Lower lobe of right lung (tissue), 2 donors: ENCODE results near the gene EZH2. TPM values are rescaled to one million over a fixed set of nuclear protein-coding genes. Genes with fewer than 3 reads are reported as not detected.

ENCODE experiments used
- ATAC-seq, 2 donors: fragments of 200-7000 bp; cut with Tn5 transposase; one replicate each; pipeline ENCODE4 v1.9.1; 2020 to 2022; ENCODE audit warnings: mild to moderate bottlenecking in 2 of 2, moderate library complexity in 2 of 2
- DNase-seq: peaks from one replicate; pipeline ENCODE4 v3.0.0-alpha.2; 2020
- H3K27ac ChIP-seq: fragments of 200-600 bp; one replicate; pipeline ENCODE4 v1.8.0; 2022
- H3K27me3 ChIP-seq: fragments of 200-600 bp; one replicate; pipeline ENCODE4 v1.8.0; 2022; ENCODE audit warnings: low read depth
- H3K36me3 ChIP-seq: fragments of 200-600 bp; one replicate; pipeline ENCODE4 v1.8.0; 2022; ENCODE audit warnings: mild to moderate bottlenecking
- H3K4me1 ChIP-seq: fragments of 200-600 bp; one replicate; pipeline ENCODE4 v1.8.0; 2022
- H3K4me3 ChIP-seq: fragments of 200-600 bp; one replicate; pipeline ENCODE4 v1.8.0; 2022; ENCODE audit warnings: mild to moderate bottlenecking
- H3K9me3 ChIP-seq: fragments of 200-600 bp; one replicate; pipeline ENCODE4 v1.8.0; 2022
- intact Hi-C: fragments of 100-400 bp; cut with DNase I; formaldehyde crosslinking; loops from one replicate; pipeline ENCODE4 v1.11.0; 2022
- total RNA-seq: library from RNA; stranded (reverse); fragmentation: NEBNext Ultra II Directional; extraction: Animal tissue kit (Norgen Biotek cat#: 25700); gene quantifications from one replicate; pipeline ENCODE4 v1.2.1, GENCODE V29; 2021
- TF ChIP-seq, protein P1 (sequence below): fragments of 200-600 bp; IDR thresholded peaks from one replicate; pipeline ENCODE4 v1.8.0; 2022; ENCODE audit warnings: antibody characterized with exemption, mild to moderate bottlenecking
- donor health status: DM: no; HTN: yes; CAD: no; lungs with severe emphysema.

The EZH2 gene
- total RNA-seq, 1 donor from 2014 or later: 3.5 TPM

DNA sequence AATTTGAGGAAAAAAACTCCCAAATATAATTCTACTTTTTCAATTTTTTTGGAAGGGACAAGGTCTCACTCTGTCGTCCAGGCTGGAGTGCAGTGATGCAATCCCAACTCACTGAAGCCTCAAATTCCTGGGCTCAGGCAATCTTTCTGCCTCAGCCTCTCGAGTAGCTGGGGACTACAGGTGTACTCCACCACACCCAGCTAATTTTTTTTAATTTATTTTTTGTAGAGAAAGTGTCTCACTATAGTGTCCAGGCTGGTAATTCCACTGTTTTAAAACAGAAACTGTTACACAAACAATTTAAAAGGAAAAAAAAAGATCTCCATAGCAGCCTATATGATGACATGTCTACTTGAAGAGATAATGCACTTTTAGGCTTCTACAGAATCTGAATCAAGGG lies 25.6 kb downstream of the EZH2 start:
- Histone ChIP-seq H3K27me3 (no peaks in the 10 kb centered on the region), H3K4me3 (no peak overlapping the region), H3K4me1 (no peaks in the 10 kb centered on the region), H3K27ac (no peak overlapping the region), H3K36me3 (no peaks in the 10 kb centered on the region), H3K9me3 (no peaks in the 10 kb centered on the region)
- ATAC-seq (no peak), DNase-seq (no peak)
- TF ChIP-seq, protein P1, sequence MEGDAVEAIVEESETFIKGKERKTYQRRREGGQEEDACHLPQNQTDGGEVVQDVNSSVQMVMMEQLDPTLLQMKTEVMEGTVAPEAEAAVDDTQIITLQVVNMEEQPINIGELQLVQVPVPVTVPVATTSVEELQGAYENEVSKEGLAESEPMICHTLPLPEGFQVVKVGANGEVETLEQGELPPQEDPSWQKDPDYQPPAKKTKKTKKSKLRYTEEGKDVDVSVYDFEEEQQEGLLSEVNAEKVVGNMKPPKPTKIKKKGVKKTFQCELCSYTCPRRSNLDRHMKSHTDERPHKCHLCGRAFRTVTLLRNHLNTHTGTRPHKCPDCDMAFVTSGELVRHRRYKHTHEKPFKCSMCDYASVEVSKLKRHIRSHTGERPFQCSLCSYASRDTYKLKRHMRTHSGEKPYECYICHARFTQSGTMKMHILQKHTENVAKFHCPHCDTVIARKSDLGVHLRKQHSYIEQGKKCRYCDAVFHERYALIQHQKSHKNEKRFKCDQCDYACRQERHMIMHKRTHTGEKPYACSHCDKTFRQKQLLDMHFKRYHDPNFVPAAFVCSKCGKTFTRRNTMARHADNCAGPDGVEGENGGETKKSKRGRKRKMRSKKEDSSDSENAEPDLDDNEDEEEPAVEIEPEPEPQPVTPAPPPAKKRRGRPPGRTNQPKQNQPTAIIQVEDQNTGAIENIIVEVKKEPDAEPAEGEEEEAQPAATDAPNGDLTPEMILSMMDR: no peak
- intact Hi-C loops: no loop called here

DNA sequence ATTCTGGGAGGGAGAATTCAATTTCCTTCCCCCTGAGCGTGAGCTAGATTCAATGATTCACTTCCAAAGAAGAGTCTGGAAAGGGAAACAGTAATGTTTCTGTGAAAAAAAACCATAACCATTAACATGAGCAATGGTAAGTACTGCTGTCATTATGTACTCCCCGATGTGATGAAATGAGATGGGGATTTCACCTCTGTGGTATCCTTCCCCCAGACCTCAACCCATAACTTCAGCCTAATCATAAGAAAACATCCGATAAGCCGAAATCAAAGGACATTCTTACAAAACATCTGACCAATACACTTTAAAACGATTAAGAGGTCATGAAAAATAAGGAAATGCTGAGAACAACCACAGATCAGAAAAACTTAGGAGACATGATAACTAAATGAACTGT lies 27.2 kb downstream of the EZH2 start:
- TF ChIP-seq, protein P1: no peak
- DNase-seq (no peak), ATAC-seq (no peak)
- Histone ChIP-seq H3K27me3 (no peaks in the 10 kb centered on the region), H3K27ac (no peak overlapping the region), H3K4me3 (no peak overlapping the region), H3K36me3 (no peaks in the 10 kb centered on the region), H3K9me3 (no peaks in the 10 kb centered on the region), H3K4me1 (no peaks in the 10 kb centered on the region)
- intact Hi-C loops: no loop called here

DNA sequence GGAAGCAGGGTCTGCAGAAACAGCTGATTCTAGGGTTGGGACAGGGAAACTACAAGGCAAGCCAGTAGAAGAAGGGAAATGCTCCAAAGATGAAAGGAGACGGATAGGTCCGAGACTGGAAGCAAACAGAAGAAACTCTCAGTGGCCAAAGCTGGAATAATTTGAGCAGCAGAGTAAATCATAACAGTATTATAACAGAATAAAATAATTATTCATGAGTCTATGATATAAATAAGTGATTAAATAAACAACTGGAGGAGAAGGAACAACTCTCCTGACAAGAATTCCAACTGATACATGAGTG lies 27.6 kb downstream of the EZH2 start:
- H3K36me3 ChIP-seq: no peaks in the 10 kb centered on the region
- TF ChIP-seq, protein P1: no peak
- intact Hi-C loops: no loop called here
- no peaks in the 10 kb centered on the region for H3K27me3 ChIP-seq
- ATAC-seq: no peak
- no peak overlapping the region for H3K27ac ChIP-seq
- H3K4me3 ChIP-seq: no peak overlapping the region
- no peak for DNase-seq
- H3K4me1 ChIP-seq: no peaks in the 10 kb centered on the region
- H3K9me3 ChIP-seq: no peaks in the 10 kb centered on the region

DNA sequence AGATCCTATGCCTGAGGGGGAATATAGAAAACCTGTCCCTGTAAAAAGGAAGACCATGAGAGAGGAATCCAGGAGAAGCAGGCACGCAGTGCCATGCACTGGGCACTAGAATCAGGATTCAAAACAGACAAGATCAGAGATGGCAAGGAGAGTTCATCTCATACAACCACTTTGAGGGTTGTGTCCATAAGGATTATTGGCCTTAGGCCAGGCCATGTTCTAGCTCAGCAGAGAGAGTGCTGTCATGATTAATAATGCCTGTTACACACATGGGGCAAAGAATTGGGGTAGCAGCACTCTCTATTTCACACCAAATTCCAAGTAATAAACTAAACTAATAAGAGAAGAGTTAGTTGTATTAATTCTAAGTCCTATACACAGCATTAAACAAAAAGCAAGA lies 29.1 kb downstream of the EZH2 start:
- Histone ChIP-seq H3K27ac (no peak overlapping the region), H3K36me3 (no peaks in the 10 kb centered on the region), H3K4me3 (no peak overlapping the region), H3K27me3 (no peaks in the 10 kb centered on the region), H3K4me1 (no peaks in the 10 kb centered on the region), H3K9me3 (no peaks in the 10 kb centered on the region)
- TF ChIP-seq, protein P1: no peak
- ATAC-seq (no peak), DNase-seq (no peak)
- intact Hi-C loops: no loop called here

DNA sequence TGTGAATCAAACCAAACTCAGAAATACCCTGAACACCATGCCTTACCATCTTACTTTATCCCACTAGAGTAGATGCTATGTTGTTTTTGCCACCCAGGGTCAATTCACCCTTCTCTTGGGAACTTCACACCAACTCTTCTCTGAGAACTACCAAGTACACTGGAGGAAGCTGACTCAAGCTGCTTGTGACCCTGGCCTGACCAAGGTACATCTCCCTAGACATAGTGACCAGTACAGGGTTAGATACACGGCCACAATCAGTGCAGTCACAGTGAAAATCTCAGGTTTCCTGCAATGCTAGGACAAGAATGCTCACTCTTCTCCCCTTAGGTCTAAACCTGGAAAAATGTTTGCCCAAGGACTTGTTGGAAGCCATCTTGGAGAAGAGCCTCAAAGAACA lies 31.8 kb downstream of the EZH2 start:
- H3K9me3 ChIP-seq: no peaks in the 10 kb centered on the region
- H3K27me3 ChIP-seq: no peaks in the 10 kb centered on the region
- H3K4me1 ChIP-seq: no peaks in the 10 kb centered on the region
- intact Hi-C loops: no loop called here
- TF ChIP-seq, protein P1: no peak
- no peak for ATAC-seq
- no peaks in the 10 kb centered on the region for H3K36me3 ChIP-seq
- no peak overlapping the region for H3K27ac ChIP-seq
- DNase-seq: no peak
- H3K4me3 ChIP-seq: no peak overlapping the region

DNA sequence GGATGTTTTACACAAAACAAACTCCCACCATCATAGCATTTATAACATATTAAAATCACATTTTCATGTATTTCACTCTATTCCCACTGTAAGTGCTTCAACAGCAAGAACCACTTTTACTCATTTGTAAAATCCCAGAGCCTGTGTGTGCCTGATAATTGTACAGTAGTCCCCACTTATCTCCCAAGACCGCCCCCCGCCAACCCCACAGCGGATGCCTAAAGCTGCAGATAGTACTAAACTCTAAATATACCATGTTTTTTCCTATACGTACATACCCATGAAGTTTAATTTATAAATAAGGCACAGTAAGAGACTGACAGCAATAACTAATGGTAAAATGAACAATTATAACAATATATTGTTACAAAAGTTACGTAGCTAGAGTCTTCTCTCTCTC lies 33.5 kb downstream of the EZH2 start:
- intact Hi-C loops: no loop called here
- Histone ChIP-seq H3K27me3 (no peaks in the 10 kb centered on the region), H3K4me3 (no peak overlapping the region), H3K27ac (no peak overlapping the region), H3K4me1 (no peaks in the 10 kb centered on the region), H3K36me3 (no peaks in the 10 kb centered on the region), H3K9me3 (no peaks in the 10 kb centered on the region)
- DNase-seq (no peak), ATAC-seq (no peak)
- TF ChIP-seq, protein P1: no peak
